Subcutaneous abdominal adipose tissue (tissue), 5 donors: Measurements from ENCODE around the gene QRICH2.
"Not testable (repeated sequence)": the region's sequence is repeated elsewhere in the genome, so short reads cannot be mapped to it uniquely, and the experiment has no call there.

Source experiments
- H3K27ac ChIP-seq: one replicate; pipeline ENCODE4 v1.7.0; 2013; ENCODE audit warnings: low read depth, mild to moderate bottlenecking, inconsistent platforms, low read length, moderate library complexity
- H3K27me3 ChIP-seq, 5 donors: one replicate each; pipeline ENCODE4 v1.7.0; 2013; ENCODE audit warnings: low read length in 5 of 5, inconsistent platforms in 1 of 5; ENCODE audit not compliant: control insufficient read depth in 5 of 5, insufficient read depth in 4 of 5
- H3K36me3 ChIP-seq, 5 donors: one replicate each; pipeline ENCODE4 v1.7.0; 2013; ENCODE audit warnings: low read length in 5 of 5; ENCODE audit not compliant: control insufficient read depth in 5 of 5, insufficient read depth in 5 of 5
- H3K4me1 ChIP-seq, 5 donors: one replicate each; pipeline ENCODE4 v1.7.0; 2013; ENCODE audit warnings: low read length in 5 of 5, mild to moderate bottlenecking in 3 of 5, moderate library complexity in 1 of 5; ENCODE audit not compliant: control insufficient read depth in 5 of 5, insufficient read depth in 5 of 5
- H3K4me3 ChIP-seq, 5 donors: one replicate each; pipeline ENCODE4 v1.7.0; 2013; ENCODE audit warnings: low read length in 5 of 5, low read depth in 1 of 5
- H3K9ac ChIP-seq, 5 donors: one replicate each; pipeline ENCODE4 v1.7.0; 2013; ENCODE audit warnings: low read length in 5 of 5, mild to moderate bottlenecking in 4 of 5, moderate library complexity in 3 of 5
- H3K9me3 ChIP-seq, 5 donors: one replicate each; pipeline ENCODE4 v1.7.0; 2013; ENCODE audit warnings: low read length in 5 of 5; ENCODE audit not compliant: control insufficient read depth in 5 of 5
- donor health status: healthy.
- donor health status: healthy.
- donor health status: healthy.
- donor health status: healthy.
- donor health status: healthy.

The QRICH2 gene

GRCh38 chr17:76256430-76257050, 51.5 kb downstream of the QRICH2 start:
- H3K4me3 ChIP-seq, H3K27ac ChIP-seq, H3K9me3 ChIP-seq, H3K36me3 ChIP-seq, H3K9ac ChIP-seq, H3K27me3 ChIP-seq: not testable (repeated sequence)
- peaks cover 8 to 42% (median 36%) of the 10 kb centered on the region in 5 donors for H3K4me1 ChIP-seq

GRCh38 chr17:76255801-76256429, 52.2 kb downstream of the QRICH2 start:
- no peaks in the 10 kb centered on the region for H3K27me3 ChIP-seq
- H3K9me3 ChIP-seq, result no peaks in the 10 kb centered on the region
- H3K9ac ChIP-seq, result no peak overlapping the region
- H3K4me3 ChIP-seq, result no peak overlapping the region
- H3K27ac ChIP-seq, result no peak overlapping the region
- peaks cover 9 to 48% (median 40%) of the 10 kb centered on the region in 5 donors for H3K4me1 ChIP-seq
- no peaks in the 10 kb centered on the region for H3K36me3 ChIP-seq

- peaks cover 10 to 41% (median 34%) of the 10 kb centered on the region in 5 donors for H3K4me1 ChIP-seq
- no peaks in the 10 kb centered on the region for H3K36me3 ChIP-seq
- no peaks in the 10 kb centered on the region for H3K9me3 ChIP-seq
- H3K9ac ChIP-seq, result no peak overlapping the region
- no peaks in the 10 kb centered on the region for H3K27me3 ChIP-seq
- no peak overlapping the region for H3K4me3 ChIP-seq
- H3K27ac ChIP-seq, result no peak overlapping the region
Measured at GRCh38 chr17:76254275-76254674, 53.8 kb downstream of the QRICH2 start.

GRCh38 chr17:76253841-76254240, 54.2 kb downstream of the QRICH2 start:
- H3K9ac ChIP-seq, result no peak overlapping the region
- no peaks in the 10 kb centered on the region for H3K27me3 ChIP-seq
- no peaks in the 10 kb centered on the region for H3K9me3 ChIP-seq
- no peak overlapping the region for H3K27ac ChIP-seq
- no peaks in the 10 kb centered on the region for H3K36me3 ChIP-seq
- no peak overlapping the region for H3K4me3 ChIP-seq
- peaks cover 10 to 38% (median 32%) of the 10 kb centered on the region in 5 donors for H3K4me1 ChIP-seq

GRCh38 chr17:76252967-76253766, 54.9 kb downstream of the QRICH2 start:
- H3K4me3 ChIP-seq, H3K27me3 ChIP-seq, H3K36me3 ChIP-seq, H3K9me3 ChIP-seq: not testable (repeated sequence)
- Histone ChIP-seq H3K27ac (peak overlapping the region; percentile 93), H3K9ac (peak overlapping the region in 2 of 5 donors; percentile 7 to 55), H3K4me1 (peaks cover 10 to 37% (median 31%) of the 10 kb centered on the region in 5 donors)

GRCh38 chr17:76252040-76252954, 55.8 kb downstream of the QRICH2 start:
- no peaks in the 10 kb centered on the region for H3K27me3 ChIP-seq
- no peaks in the 10 kb centered on the region for H3K36me3 ChIP-seq
- peak overlapping the region in 3 of 5 donors; percentile 14 to 68 (median 36) for H3K9ac ChIP-seq
- H3K4me1 ChIP-seq, result peaks cover 10 to 45% (median 35%) of the 10 kb centered on the region in 5 donors
- peak overlapping the region in 1 of 5 donors; percentile 18 for H3K4me3 ChIP-seq
- peak overlapping the region; percentile 93 for H3K27ac ChIP-seq
- no peaks in the 10 kb centered on the region for H3K9me3 ChIP-seq

- Histone ChIP-seq H3K27me3 (no peaks in the 10 kb centered on the region), H3K4me3 (peak overlapping the region in 1 of 5 donors; percentile 18), H3K4me1 (peaks cover 10 to 51% (median 41%) of the 10 kb centered on the region in 5 donors), H3K36me3 (no peaks in the 10 kb centered on the region), H3K27ac (peak overlapping the region; percentile 93), H3K9me3 (no peaks in the 10 kb centered on the region), H3K9ac (no peak overlapping the region)
Measured at GRCh38 chr17:76251478-76252039, 56.5 kb downstream of the QRICH2 start.

GRCh38 chr17:76250141-76250540, 57.9 kb downstream of the QRICH2 start:
- Histone ChIP-seq H3K27me3 (no peaks in the 10 kb centered on the region), H3K4me1 (peaks cover 10 to 64% (median 50%) of the 10 kb centered on the region in 5 donors)

GRCh38 chr17:76248013-76248782, 59.9 kb downstream of the QRICH2 start:
- H3K27me3 ChIP-seq, result no peaks in the 10 kb centered on the region
- no peak overlapping the region for H3K4me3 ChIP-seq
- peaks cover 17 to 81% (median 63%) of the 10 kb centered on the region in 5 donors for H3K4me1 ChIP-seq
- H3K9me3 ChIP-seq, result no peaks in the 10 kb centered on the region
- no peak overlapping the region for H3K9ac ChIP-seq
- no peaks in the 10 kb centered on the region for H3K36me3 ChIP-seq
- H3K27ac ChIP-seq, result peak overlapping the region; percentile 30

More at GRCh38 chr17:76250141-76250540, 57.9 kb downstream of the QRICH2 start:
- no peaks in the 10 kb centered on the region for H3K36me3 ChIP-seq
- no peaks in the 10 kb centered on the region for H3K9me3 ChIP-seq
- no peak overlapping the region for H3K4me3 ChIP-seq
- no peak overlapping the region for H3K27ac ChIP-seq
- no peak overlapping the region for H3K9ac ChIP-seq
